ENCODE measurements around the gene BCAP31. TPM values are rescaled to one million over a fixed set of nuclear protein-coding genes. Genes with fewer than 3 reads are reported as not detected.

The BCAP31 gene
- total RNA-seq, 1 experiment from 2014 or later, result 150 TPM

GRCh38 chrX:153726286-153727122, 2.3 kb upstream of the BCAP31 start (continued):
- no peak for TF ChIP-seq STAT6 (CRISPR knock-in tag; conservative IDR thresholded peaks at IDR 0.05; ENCODE audit: low read depth)
- TF ChIP-seq MYBL2 (CRISPR knock-in tag; IDR thresholded peaks at IDR 0.05), result no peak
- TF ChIP-seq E2F5 (CRISPR knock-in tag; IDR thresholded peaks at IDR 0.05), result no peak
- no peak for TF ChIP-seq PRDM15 (CRISPR knock-in tag; IDR thresholded peaks at IDR 0.05)
- no peak for TF ChIP-seq OVOL2 (CRISPR knock-in tag; IDR thresholded peaks at IDR 0.05; ENCODE audit: borderline replicate concordance)
- no peak for TF ChIP-seq NR2C2 (CRISPR knock-in tag; IDR thresholded peaks at IDR 0.05)
- TF ChIP-seq, protein P1, sequence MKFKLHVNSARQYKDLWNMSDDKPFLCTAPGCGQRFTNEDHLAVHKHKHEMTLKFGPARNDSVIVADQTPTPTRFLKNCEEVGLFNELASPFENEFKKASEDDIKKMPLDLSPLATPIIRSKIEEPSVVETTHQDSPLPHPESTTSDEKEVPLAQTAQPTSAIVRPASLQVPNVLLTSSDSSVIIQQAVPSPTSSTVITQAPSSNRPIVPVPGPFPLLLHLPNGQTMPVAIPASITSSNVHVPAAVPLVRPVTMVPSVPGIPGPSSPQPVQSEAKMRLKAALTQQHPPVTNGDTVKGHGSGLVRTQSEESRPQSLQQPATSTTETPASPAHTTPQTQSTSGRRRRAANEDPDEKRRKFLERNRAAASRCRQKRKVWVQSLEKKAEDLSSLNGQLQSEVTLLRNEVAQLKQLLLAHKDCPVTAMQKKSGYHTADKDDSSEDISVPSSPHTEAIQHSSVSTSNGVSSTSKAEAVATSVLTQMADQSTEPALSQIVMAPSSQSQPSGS (CRISPR knock-in tag; IDR thresholded peaks at IDR 0.05; ENCODE audit: borderline replicate concordance, low read depth), result no peak
- no peak for TF ChIP-seq ZBTB43 (CRISPR knock-in tag; IDR thresholded peaks at IDR 0.05)
- 0 out of 2 replicates have a peak, but pooled peaks have one; percentile 23 for TF ChIP-seq SP1 (CRISPR knock-in tag; conservative IDR thresholded peaks at IDR 0.05)
- no peak for TF ChIP-seq FOXP4 (CRISPR knock-in tag; IDR thresholded peaks at IDR 0.05)
- TF ChIP-seq, protein P2, sequence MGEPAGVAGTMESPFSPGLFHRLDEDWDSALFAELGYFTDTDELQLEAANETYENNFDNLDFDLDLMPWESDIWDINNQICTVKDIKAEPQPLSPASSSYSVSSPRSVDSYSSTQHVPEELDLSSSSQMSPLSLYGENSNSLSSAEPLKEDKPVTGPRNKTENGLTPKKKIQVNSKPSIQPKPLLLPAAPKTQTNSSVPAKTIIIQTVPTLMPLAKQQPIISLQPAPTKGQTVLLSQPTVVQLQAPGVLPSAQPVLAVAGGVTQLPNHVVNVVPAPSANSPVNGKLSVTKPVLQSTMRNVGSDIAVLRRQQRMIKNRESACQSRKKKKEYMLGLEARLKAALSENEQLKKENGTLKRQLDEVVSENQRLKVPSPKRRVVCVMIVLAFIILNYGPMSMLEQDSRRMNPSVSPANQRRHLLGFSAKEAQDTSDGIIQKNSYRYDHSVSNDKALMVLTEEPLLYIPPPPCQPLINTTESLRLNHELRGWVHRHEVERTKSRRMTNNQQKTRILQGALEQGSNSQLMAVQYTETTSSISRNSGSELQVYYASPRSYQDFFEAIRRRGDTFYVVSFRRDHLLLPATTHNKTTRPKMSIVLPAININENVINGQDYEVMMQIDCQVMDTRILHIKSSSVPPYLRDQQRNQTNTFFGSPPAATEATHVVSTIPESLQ (CRISPR knock-in tag; IDR thresholded peaks at IDR 0.05), result no peak
- TF ChIP-seq E2F1 (CRISPR knock-in tag; IDR thresholded peaks at IDR 0.05), result no peak
- no peak for TF ChIP-seq ZNF232 (CRISPR knock-in tag; IDR thresholded peaks at IDR 0.05)
- no peak for TF ChIP-seq JAZF1 (CRISPR knock-in tag; IDR thresholded peaks at IDR 0.05)
- TF ChIP-seq CREB1 (CRISPR knock-in tag; IDR thresholded peaks at IDR 0.05), result no peak

All from WTC11 (cell line).